LNCAP (cell line): ENCODE results near the gene YES1.

Experiments
- TF ChIP-seq, protein P1 (sequence below): fragments of 450-650 bp; IDR thresholded peaks from 2 replicates; pipeline ENCODE4 v1.5.1; 2017; ENCODE audit warnings: mild to moderate bottlenecking

YES1 gene

DNA sequence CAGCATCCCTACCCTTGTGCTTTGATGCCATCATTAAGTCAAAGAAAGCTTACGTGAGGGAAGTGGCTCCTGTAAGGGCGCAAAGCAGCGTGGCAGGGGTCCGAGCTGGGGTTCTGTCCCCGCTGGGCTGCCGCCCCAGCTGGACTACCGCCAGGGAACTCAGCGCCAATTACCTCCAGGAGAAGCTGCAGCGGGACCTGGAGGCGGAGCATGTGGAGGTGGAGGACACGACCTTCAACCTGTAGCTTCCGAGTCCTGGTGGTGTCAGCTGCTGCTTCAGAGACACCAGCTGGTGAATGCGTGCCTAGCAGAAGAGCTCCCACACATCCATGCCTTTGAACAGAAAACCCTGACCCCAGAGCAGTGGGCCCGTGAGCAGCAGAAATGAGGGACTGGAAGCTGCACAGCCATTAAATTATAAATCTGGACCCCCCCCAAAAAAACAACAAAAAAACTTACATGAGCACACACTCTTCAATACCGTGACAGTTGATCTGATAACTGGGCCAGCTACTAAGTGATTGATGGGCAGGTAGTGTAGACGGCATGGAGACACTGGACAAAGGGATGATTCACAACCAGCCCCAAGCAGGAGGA is 20.1 kb upstream of the YES1 start:
- TF ChIP-seq, protein P1, sequence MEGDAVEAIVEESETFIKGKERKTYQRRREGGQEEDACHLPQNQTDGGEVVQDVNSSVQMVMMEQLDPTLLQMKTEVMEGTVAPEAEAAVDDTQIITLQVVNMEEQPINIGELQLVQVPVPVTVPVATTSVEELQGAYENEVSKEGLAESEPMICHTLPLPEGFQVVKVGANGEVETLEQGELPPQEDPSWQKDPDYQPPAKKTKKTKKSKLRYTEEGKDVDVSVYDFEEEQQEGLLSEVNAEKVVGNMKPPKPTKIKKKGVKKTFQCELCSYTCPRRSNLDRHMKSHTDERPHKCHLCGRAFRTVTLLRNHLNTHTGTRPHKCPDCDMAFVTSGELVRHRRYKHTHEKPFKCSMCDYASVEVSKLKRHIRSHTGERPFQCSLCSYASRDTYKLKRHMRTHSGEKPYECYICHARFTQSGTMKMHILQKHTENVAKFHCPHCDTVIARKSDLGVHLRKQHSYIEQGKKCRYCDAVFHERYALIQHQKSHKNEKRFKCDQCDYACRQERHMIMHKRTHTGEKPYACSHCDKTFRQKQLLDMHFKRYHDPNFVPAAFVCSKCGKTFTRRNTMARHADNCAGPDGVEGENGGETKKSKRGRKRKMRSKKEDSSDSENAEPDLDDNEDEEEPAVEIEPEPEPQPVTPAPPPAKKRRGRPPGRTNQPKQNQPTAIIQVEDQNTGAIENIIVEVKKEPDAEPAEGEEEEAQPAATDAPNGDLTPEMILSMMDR, result no peak

DNA sequence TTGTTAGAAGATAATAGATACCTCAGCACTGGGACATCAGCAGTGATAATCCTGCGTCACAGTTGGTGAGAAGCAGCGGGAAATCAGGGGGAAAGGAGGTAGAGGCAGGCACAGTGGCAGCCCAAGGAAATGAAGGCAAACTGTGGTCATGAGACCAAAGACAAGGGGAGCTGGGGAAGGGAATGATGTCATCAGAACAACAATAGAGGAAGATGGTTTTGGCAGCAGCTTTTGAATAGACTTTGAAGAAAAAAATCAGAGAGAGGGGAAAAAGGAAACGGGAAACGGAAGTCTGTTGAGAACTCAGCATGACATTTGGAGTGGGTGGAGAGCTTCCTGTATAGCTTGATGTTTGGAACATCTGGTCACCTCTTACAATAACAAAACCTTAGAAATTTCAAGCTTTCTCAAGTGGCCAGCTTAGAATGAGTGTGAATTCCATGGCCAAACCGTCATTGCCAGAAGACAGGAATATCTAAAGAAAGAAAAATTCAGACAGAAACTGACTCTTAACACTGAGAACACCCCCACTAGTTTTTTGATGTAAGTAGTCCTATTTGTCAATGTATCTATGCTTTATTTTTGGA is 18.4 kb upstream of the YES1 start:
- TF ChIP-seq, protein P1, result no peak

DNA sequence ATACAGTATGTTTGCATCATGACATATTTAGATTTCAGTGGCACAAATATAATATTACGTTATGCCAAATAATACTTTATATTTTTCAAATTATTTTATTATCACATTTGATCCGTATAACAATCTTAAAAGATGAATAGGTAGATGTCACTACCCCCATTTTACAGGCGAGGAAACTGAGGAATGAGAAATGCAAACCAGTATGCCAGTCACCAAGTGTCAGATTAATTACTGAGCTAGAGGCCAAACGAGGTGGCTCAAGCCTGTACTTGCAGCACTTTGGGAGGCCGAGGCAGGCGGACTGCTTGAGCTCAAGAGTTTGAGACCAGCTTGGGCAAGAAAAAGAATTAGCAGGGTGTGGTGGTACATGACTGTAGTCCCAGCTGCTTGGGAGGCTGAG is 17.4 kb upstream of the YES1 start:
- TF ChIP-seq, protein P1, result no peak

DNA sequence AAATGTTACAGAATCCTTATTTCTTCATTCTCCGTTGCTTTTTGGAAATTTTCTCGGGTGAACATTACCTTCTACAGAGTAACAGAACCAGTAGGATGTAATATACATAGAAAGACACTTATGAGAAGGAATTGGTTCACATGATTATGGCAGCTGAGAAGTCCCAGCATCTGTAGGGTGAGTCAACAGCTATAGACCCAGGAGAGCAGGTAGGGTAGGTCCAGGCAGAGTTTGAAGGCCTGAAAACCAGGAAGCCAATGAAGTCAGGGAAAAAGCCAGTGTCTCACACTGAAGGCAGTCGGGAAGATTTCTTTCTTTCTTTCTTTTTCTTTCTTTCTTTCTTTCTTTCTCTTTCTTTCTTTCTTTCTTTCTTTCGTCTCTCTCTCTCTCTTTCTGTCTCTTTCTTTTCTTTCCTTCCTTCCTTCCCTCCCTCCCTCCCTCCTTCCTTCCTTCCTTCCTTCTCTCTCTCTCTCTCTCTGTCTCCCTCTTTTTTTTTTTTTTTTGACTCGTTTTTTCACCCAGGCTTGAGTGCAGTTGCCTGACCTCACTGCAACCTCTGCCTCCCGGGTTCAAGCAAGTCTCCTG is 15.1 kb upstream of the YES1 start:
- TF ChIP-seq, protein P1, result no peak

DNA sequence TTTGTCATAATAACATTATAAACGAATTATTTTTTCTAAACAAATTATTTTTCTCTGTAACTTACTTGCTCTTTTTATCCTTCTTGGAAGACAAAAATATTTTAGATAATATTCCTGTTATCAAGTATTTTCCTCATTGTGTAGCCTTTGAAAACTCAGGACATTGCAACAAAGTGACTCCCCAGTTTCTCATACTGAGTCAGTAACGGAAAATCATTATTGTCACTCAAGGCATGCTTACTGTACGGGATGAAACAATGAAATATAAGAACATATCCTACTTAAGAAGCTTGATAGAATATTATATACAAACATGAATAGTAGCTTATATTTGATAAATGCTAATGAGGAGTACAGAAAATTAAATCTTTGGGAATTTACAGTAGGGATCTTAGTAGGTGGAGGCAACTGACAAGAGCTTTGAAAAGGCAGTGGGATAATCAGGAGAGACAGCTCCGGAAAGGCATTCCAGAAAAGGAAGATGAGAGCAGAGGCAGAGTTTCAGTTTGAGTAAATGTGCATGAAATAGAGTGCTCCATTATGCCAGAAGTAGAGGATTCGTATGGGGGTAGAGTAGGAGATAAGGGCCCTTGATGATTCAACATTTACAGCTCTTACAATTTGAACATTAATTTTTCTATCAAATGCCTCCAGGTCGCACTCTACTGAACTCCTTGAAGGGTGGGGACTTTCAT is 14.0 kb upstream of the YES1 start:
- TF ChIP-seq, protein P1, result no peak

DNA sequence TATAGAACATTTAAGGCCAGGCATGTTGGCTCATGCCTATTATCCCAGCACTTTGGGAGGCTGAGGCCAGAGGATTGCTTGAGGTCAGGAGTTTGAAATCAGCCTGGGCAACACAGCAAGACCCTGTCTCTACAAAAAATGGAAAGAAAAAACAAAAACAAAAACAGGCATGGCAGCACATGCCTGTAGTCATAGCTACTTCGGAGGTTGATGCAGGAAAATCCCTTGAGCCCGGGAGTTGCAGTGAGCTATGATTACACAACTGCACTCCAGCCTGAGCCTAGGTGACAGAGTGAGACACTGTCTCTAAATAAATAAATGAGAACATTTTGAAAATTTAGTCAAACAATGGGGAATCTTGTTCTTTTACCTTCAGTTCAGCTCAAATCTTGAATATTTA is 12.1 kb upstream of the YES1 start:
- TF ChIP-seq, protein P1, result no peak

DNA sequence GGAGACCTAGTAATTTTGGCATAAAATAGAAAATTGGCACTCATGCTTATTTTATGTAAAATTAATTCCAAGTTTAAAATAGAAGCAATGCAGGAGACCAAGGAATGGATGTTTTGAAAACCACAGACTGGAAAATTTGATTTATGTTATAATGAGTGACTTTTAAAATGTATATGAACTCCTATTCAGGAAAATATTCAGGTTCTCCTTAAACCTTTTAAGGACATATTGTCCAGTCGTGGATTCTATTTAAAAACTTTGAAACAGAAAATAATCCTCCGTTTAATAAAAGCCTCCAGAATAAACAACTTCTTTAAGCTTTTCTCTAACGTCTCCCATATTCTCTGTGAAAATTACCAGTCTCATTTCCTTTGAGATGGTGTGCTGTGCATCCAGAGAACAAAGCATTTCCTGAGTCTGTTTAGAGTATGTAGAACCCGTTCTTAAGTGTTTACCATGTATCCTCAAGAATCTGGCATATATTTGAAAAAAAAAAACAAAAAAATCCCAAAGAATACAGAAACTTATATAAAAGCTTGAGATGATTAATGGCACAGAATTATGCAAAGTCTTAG is 8.6 kb upstream of the YES1 start:
- TF ChIP-seq, protein P1, result no peak
